ENCODE results near the gene MRGPRF.

Gene MRGPRF

GRCh38 chr11:68996376-68997123 is 16.5 kb downstream of the MRGPRF start:
- no peak for DNase-seq (ENCODE audit: low read depth)
- in situ Hi-C loops (cut with HindIII; ENCODE audit: low sequenced_read_pairs) = no loop called here
- H3K4me3 ChIP-seq (ENCODE audit: low read depth, low read length) = no peak overlapping the region
- TF ChIP-seq CTCF (IDR thresholded peaks at IDR 0.05; ENCODE audit: low read depth, low read length, missing control alignments) = no peak

DNA sequence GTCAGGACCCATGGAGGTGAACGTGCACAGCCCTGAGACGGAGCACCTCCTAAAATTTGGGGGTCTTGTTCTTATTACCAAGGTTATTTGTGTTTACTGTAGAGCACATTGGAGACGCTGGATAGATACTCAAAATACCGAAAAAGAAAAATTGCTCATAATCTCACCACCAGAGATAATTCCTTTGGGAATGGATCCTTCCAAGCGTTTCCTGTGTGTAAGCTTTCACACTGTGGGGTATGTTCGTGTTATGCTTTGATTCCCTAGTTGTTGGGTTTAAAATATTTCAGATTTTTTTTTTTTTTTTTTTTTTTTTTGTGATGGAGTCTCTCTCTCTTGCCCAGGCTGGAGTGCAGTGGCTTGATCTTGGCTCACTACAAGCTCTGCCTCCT is 18.2 kb downstream of the MRGPRF start:
- no peak overlapping the region for H3K4me3 ChIP-seq (ENCODE audit: low read depth, low read length)
- no peak for DNase-seq (ENCODE audit: low read depth)
- TF ChIP-seq CTCF (IDR thresholded peaks at IDR 0.05; ENCODE audit: low read depth, low read length, missing control alignments) = no peak
- in situ Hi-C loops (cut with HindIII; ENCODE audit: low sequenced_read_pairs) = no loop called here

- TF ChIP-seq CTCF (IDR thresholded peaks at IDR 0.05; ENCODE audit: low read depth, low read length, missing control alignments) = no peak
- H3K4me3 ChIP-seq (ENCODE audit: low read depth, low read length) = no peak overlapping the region
- in situ Hi-C loops (cut with HindIII; ENCODE audit: low sequenced_read_pairs) = no loop called here
- DNase-seq (ENCODE audit: low read depth) = no peak
These were observed 18.7 kb downstream of the MRGPRF start for GRCh38 chr11:68994161-68994893.

DNA sequence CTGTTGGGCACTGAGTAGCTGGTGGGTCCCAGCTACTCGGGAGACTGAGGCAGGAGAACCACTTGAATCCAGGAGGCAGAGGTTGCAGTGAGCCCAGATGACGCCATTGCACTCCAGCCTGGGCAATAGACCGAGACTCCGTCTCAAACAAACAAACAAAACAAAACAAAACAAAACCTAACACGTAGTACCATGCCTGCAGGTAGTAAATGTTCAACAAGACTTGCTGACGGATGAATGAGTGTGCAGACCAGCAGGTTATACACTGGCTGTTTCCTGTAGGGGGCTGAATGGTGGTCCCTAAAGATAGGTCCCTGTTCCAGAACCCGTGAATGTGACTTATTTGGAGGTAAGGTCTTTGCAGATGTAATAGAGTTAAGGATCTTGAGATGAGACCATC is 19.5 kb downstream of the MRGPRF start:
- DNase-seq (ENCODE audit: low read depth) = no peak
- no peak for TF ChIP-seq CTCF (IDR thresholded peaks at IDR 0.05; ENCODE audit: low read depth, low read length, missing control alignments)
- H3K4me3 ChIP-seq (ENCODE audit: low read depth, low read length) = no peak overlapping the region
- in situ Hi-C loops (cut with HindIII; ENCODE audit: low sequenced_read_pairs) = no loop called here

DNA sequence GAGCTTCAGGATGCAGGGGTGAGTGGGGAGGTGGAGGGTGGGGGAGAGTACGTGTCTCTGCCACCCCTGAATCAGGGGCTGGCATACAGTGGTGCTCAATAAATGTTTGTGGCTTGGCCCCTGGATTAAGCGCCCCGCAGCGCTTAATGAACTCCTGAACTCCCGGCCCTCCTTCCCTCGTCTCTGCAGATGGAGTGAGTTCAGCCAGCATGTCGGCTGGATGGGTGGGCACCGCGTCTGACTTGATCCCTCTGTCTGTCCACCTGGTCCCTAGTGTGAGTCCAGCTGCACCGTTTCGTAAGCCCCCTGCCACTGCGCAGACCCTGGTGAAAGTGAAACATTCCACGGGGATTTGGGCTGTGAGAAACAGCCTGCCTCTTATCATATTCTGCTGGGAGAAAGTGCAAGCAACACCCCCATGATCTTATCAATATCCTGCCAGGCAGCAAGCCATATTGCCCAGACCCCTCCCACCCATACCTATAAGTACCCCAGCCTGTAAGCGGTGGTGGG is 20.2 kb downstream of the MRGPRF start:
- in situ Hi-C loops (cut with HindIII; ENCODE audit: low sequenced_read_pairs) = no loop called here
- DNase-seq (ENCODE audit: low read depth) = no peak
- no peak for TF ChIP-seq CTCF (IDR thresholded peaks at IDR 0.05; ENCODE audit: low read depth, low read length, missing control alignments)
- H3K4me3 ChIP-seq (ENCODE audit: low read depth, low read length) = no peak overlapping the region

DNA sequence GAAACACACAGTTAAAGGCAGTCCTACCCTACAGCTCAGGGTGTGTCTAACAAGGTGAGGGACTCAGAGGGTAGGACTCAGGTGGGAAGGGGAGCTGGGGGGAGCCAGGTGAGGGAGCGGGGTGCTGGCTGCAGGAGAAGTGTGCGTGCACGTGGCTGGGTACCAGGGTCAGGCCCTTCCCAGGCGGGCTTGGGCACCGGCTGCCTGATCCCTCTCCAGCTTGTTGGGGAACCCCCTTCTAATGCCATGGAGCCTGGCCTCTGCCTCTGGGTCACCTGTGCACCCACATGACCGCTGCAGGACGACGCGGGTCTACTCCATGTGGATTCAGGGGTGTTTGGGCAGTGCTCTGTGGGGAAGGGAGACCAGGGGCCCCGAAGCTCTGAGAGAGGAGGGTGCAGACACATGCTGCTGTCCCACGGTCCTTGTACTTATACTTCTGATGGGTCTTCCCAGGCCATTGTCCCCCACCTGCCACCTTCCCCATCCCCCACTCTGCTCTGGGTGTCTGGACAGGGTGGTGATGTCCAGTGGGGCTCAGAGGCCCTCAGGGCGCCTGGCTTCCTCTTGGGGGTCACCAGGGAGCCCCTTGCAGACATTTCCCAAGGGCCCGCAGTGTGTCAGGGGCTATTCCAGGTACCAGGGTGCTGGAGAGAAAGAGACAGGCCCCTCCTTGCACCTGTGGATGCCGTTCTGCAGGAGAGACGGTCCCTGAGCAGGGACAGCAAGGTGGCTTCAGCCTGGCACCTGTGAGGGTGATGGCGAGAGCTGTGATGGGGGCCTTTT is 21.9 kb downstream of the MRGPRF start:
- no peak for DNase-seq (ENCODE audit: low read depth)
- no peak for TF ChIP-seq CTCF (IDR thresholded peaks at IDR 0.05; ENCODE audit: low read depth, low read length, missing control alignments)
- H3K4me3 ChIP-seq (ENCODE audit: low read depth, low read length) = no peak overlapping the region
- in situ Hi-C loops (cut with HindIII; ENCODE audit: low sequenced_read_pairs) = no loop called here

Data from astrocyte of the cerebellum (primary cell).